HG02610 (cell line): ENCODE data around the gene PRKN.

Source experiments
- ATAC-seq: cut with Tn5 transposase; IDR thresholded peaks from one replicate; pipeline ENCODE4 v1.9.1; 2021; ENCODE audit warnings: mild to moderate bottlenecking, moderate library complexity; ENCODE audit not compliant: unreplicated experiment

PRKN gene

DNA sequence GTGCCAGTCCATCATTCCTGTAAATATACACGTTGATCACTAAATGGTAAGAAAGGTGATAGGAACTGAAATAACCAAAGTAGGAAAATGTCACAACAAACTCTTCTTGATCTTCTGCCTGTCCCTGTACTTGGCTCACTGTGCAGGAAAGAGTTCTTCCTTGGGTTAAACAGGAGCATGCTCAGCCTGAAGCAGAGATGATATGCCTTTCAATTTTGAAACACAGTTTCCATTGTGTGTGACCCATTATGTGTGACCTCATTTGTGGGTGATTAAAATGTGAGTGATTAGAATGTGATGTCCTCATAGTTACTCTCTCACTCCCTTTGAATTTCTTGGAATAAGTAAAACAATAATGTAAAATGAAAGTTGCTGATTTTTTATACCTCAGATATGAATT lies 1026.5 kb downstream of the PRKN start:
- ATAC-seq, result no peak

DNA sequence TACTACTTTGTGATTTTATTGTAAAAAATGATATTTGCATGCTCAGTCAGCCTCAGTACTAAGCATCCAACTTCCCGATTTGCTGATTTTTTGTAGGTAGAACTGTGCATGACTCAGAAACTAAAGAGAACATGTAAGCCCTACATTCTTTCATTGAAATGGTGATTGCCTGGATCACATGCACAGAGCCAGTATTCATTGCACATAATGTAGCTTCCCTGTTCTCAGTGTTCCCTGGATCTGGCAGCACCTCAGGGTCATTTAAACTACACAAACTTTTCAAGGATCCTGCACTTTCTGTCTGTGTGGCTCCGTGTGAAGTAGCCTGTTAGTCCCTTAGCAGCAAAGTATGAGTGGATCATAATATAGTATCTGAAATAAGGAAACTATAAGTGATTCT lies 1030.8 kb downstream of the PRKN start:
- ATAC-seq, result no peak

DNA sequence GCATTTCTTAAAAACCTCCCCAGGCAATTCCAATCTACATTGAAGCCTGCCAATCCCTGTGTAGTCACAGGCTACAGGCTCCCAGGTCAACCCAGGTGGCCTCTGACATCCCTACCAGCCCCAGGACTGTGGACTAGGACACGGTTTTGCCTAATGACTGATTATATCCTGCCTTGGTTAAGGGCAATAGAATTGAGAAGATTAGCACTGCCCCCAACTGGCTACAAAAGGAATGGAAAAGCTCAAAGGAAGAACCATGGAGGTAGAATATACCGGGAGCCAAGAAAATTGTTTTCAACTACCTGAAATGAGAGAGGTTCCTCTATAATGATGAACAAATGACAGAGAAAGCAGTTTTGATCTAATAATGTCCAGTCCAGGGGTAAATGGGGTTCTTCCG lies 1032.6 kb downstream of the PRKN start:
- ATAC-seq, result no peak

DNA sequence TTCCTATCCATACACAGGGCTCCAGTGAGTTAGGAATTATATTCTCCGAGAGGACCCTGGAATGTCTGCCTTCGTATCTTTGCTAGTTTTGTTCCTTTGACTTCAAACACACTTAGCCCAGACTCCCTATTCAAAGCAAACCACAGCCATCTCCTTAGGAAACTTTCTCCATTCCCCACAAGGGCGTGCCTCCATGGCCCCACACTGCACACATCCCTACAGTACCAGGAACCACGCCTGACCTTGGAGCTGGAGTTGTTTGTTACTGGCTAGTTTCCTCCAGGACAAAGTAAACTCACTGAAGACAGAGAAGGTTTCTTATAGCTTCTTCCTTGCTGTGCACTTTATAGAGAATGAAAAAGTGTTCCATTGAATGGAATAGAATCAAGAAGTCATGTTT lies 1040.9 kb downstream of the PRKN start:
- no peak for ATAC-seq

DNA sequence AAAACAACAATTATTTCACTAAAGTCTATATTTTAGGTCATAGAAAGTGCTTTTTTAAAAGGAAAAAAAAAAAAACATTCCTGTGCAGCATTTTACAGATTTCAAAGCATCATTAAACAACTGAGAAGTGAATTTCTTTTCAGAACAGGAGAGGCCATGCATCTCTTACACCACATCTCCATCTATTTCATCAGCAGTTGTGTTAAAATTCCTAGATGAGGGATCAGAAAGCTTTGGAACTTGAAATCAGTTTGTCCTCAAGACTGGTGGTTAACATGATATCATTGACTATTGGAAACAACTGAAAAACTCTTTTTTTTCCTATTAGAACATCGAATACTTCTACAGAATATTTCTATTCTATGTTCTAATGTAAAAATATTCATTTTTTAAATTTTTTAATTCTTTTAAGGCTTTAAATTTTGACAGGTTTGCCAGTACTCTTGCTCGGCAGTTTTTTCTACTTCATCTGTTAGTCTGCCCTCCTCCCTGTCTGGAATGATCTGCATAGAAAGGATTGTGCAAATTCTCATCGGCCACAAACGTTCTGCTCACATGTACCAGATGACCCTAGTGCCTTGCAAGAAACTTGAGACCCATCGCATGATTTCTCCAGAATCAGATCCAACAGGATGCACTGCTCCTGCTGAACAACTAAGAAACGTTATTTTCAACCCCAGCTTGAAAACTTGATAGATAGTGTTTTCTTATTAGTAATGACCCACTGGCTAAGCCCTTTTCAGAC lies 1042.7 kb downstream of the PRKN start:
- no peak for ATAC-seq

DNA sequence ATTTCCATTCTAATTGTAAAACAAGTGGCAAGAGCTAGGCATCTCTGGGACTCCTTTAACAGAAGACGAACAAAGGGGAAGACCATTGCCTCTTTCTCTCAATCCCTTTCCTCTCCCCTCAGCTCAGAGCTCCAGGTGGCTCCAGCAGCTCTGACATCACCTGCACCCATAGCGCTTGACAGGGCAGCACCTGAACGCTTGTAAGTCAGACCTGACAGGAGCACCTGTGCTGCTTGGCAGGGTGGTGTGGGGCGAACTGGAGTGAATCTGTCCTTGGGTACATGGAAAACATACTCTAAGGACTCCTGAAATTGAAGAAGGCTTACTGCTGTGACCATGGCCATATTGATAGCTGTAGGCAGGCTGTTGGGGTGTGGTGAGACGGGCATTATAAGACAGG lies 1044.2 kb downstream of the PRKN start:
- ATAC-seq, result no peak

DNA sequence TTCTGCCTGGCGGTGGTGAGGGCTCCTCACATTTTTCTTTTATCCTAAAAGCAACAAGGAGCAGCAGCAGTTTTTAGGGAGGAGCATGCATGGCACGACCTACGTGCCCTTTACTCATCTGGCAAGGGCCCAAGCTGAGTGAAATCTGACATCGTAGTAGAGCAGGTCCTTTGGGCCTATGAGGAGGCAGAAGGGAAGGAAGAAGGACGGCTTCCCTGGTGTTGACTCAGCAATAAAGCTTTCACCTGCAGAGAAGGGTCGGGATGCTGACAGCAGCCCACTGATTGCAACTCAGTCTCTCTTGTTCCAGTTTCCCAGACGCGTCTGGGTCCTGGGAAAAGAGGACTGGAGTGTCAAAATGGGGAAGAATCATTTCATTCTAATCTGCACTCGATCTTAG lies 1044.6 kb downstream of the PRKN start:
- ATAC-seq, result no peak

DNA sequence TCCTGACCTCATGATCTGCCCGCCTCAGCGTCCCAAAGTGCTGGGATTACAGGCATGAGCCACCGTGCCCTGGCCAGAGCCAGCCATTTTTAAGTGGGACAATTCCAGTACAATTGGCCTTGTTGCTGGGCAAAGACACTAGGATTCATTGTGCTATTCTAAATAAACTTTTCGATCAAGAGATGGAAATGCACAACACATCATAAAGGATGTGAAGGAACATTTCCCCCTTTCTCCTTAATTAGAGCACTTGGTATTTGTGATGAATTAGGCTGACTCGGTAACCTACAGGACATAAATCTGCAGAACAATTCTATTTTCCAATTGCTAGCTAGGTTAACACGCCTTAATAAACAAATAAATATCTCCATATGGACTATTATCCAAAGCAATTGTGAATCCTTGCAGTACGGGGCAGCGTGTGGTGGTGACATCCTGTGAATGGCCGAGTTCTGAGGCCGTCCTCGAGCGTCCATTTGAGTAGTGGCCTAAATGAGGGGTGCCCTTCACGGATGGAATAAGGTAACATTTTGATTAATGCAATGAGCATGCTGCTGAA lies 1047.5 kb downstream of the PRKN start:
- no peak for ATAC-seq

DNA sequence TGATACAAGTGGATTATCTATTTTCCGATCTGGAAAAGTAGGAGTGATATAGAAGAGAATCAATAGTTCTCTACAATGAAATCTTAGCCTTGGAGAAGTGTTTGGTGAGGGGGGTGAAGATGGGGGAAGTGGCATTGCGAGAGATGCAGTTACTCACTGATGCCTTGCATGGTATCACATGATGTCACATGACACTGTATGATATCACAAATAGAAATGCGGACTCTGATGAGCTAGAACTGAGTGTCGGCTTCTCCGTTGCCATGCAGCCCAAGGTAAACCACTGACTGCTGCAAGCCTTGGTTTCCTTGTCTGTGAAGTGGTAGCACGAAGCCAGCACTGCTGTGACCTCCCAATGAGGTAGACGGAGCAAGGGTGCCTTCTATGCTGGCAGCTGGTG lies 1050.4 kb downstream of the PRKN start:
- no peak for ATAC-seq

DNA sequence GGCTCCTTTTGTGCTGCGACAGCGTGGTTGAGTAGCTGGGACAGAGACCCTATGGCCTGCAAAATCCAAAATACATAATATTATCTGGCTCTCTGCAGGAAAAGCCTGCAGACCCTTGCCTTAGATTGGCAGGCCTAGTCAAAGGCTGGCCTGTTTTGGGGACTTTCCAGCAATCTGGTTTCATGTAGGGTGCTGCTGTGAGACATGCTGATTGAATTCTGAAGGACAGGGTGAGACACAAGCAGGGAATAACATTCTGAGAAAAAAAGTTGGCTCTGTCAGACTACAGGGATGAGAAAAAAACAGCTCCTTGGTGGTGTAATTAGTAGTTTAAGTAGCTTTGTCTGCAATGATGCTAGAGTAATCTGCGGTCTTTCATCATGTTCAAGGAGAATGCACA lies 1051.0 kb downstream of the PRKN start:
- ATAC-seq, result peak; percentile 62

DNA sequence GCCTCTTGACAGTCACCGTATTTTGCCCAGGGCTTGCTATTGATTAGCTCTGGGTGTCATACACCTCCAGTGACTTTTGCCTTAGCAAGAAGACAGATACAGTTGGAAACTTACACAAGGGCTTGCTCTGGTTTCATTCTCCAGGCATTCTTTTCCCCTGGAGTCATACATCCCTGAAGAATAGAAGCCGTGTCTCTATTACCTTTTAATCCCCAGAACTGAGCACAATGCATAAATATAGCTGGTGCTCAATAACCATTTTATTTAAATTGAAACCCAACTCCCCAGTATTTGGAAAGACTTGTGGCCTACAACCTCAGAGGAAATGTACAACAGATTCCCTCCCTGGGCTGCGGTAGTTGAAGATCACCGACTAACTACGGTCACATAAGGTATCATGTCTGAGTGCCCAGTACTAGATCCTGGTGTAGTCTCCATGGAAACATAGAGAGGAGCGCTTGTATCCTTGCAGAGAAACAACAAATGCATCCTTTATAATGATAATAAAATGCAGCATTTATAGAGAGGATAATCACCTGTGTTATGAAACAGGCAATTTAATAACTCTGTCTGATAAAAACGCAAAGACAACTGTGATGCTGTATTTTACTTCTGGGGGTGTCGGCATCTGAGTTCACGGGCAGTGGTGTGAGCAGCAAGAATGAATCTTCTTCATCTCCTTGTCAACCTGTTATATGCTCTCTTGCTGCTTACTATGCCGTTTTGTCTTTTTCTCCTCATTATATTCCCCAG lies 1052.5 kb downstream of the PRKN start:
- no peak for ATAC-seq

DNA sequence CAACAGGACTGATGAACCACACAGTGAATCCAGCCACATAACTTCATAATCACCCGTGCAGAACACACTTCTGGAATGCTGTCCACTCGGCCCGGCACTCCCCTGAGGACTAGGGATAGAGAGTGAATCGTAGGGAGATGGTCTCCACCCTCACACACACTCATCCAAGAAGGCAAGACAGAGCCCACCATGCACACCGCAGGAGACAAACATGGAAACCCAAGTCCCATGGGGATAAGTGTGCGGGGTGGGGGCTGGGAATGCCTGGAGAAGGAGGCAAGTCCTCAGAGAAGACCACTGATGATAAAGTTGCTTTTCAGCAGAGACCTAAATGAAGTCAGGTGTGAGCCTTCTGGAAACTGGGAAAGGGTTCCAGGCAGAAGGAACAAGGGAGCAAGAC lies 1054.5 kb downstream of the PRKN start:
- no peak for ATAC-seq

DNA sequence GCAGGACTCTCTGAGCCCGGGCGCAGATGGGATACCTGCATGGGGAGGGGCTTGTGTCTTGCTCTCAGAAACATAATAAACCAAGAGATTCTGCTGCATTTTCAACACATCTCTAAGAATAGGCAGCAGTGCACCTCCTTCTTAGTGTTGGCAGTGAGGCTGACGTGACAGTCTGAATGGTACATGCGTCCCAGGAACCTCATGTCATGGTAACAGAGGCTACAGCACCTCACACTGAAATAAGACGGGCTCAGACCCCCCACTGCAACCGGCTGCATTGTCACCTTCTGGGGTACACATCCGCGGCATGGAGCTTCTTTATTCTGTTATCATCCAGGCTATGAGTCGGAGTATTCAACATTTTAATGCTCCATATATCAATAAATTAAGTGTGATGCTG lies 1056.4 kb downstream of the PRKN start:
- no peak for ATAC-seq

DNA sequence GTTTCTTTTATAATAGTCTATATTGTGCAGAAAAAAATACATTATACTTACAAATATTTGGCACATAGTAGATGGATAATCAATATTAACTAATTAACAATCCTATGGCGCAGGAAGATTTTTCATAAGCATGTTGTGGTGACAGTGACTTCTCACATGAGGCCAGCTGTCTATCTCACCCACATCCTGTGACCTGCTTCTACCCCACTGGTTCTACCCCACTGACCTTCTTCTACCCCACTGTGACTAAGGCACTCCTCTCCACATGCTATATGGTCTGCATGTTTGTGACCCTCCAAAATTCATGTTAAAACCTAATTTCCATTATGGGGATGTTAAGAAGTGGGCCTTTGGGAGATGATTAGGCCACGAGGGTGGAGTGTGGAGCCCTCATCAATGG lies 1058.9 kb downstream of the PRKN start:
- no peak for ATAC-seq

DNA sequence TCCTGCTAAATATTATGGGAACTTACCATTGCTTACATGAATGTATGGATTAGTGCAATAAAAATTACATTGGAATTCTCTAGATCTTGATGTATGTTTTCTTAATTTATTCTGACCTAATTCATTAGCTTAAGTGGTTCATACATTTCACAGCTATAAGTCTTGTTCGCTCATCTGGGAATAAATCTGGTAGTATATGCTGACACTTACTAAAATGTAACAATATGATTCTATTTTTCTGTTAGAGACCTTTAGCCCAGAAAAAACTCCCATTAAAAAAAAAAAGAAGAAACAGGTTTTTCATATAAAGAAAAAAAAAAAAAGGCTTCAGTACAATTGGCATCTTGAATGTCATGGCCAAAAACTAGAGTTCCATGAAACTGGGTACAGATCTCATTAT lies 1059.6 kb downstream of the PRKN start:
- no peak for ATAC-seq

DNA sequence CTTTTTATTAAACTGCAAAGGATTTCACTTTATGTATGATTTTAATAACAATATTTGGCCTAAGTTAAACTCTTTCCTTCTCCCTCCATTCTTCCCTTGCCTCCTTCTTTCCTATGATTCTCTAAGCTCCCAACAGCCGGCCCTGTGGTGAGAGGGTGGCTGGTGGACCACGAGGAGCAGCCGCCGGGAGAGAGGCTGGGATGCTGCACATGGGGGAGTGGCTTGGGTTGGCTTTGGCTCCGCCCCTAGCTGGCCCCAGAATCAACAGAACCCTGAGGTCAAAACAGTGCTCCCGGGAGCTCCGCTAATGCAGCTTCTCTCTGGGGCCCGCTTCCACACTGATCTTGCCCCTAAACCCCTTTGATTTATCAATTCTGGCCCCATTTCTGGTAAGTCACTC lies 1063.9 kb downstream of the PRKN start:
- ATAC-seq, result no peak

DNA sequence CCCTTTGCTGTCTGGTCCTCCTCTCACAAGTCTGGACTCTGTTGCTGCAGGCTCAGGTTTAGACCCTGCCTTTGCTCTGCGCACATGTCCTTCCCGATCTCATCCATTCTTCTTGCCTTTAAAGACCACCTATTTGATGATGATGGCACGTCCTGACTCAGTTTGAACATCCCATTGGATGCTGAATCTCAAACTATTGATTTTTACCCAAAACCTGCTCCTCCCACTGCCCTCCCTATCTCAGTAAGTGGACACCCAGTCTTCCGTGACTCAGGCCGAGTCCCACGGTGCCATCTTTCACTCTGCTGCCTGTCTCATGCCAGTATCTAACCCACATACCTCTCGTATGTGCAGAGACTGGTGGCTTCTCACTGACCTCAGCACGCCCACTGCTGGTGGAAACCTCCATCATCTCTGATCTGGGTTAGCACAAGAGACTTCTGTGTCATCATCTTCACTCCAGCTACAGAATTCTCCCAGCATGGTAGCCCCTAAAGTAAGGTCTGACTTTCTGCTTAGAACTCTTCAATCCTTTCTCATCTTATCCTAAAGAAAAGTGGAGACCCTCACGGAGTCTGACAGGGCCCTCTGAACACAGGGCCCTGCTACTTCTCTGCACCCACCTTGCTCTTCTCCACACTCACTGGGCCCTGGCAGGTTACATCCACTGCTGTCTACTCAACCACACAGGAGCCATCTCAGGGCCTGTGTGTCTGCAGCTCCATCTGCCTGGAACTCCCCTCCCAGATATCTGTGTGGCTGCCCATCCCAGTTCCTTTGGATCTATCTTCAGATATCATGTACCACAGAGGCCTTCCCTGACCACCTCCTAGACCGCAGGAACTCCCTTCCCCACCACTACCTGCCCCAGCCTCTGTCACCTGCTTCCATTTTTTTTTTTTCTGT lies 1066.6 kb downstream of the PRKN start:
- no peak for ATAC-seq

DNA sequence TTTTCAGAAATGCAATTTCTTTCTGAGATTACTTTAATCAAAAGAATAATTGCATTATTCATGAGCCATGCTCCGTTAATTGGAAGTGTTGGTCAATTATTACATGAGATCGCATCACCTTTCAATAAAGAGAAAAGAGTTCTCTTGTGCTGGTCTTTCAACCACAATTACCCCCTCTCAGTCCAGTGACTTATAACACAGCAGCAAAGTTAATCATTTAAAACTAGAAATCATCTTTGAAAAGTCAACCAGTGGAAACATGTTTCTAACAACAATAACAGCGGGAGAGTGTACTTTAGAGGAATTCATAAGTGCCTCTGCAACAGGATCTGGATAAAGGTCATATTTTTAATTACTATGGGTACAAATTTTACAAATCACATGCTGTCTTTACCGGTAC lies 1069.4 kb downstream of the PRKN start:
- ATAC-seq, result no peak

DNA sequence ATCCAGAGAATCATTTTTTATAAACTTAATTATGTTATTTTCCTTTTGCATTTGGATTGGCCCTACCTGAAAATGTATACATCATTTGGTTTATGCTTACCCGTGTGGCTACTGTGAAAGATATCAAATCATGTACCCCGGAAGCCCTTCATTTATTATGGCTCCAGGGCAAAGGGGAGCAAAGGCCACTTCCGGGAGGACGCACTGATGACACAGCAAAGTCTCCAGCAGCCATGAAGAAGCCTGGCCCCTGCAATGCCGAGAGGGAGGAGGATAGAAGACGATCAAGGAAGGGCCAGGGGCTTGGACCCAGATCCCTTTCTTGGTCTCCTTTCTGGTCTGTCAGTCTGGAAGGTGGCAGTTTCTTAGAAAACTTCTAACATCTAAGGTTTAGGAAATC lies 1073.4 kb downstream of the PRKN start:
- ATAC-seq, result no peak

DNA sequence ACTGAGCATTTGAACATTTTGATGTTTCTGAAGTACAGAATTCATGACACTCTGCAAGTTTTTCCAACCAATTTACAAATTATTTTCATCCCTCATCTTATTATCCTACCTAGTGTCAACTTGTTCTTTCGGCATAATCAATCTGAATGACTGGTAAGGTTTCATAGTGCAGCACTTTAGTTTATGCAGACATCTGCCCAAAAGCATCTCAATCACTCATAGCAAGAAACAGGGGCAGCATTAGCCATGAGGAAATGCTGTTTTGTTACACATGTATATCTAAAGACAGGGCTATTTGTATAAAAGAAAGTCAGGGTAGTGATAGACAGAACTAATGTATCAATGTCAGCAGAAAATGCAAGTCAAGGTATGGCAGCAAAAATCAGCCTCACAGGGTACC lies 1075.6 kb downstream of the PRKN start:
- ATAC-seq, result no peak

DNA sequence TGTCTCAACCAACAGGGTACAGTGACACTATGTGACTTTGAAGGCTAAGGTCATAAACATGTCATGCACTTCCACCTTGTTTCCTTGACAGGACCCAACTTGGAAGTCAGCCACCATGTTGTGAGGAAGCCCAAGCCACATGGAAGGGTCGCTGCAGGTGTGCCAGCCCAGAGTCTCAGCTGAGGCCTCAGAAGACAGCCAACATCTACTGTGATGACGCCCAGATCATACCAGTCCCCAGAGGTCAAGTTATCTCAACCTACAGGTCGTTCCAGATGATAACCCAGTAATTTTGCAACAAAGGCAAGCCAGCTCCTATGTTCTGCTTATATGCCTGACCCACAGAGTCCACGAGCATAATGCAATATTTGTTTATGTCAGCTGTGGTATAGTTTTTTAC lies 1077.7 kb downstream of the PRKN start:
- no peak for ATAC-seq
